Fibroblast of mammary gland (primary cell): ENCODE measurements around the gene PLEKHH1.

ENCODE experiments used
- DNase-seq: peaks from one replicate; pipeline ENCODE4 v3.0.0-alpha.2; 2010; ENCODE audit warnings: low read depth
- H3K4me3 ChIP-seq: 2 replicates; pipeline ENCODE4 v1.5.1; 2011; ENCODE audit warnings: low read depth, mild to moderate bottlenecking, low read length, moderate library complexity; ENCODE audit not compliant: control insufficient read depth
- CTCF ChIP-seq: conservative IDR thresholded peaks from 2 replicates; pipeline ENCODE4 v1.5.1; 2011; ENCODE audit warnings: low read depth, low read length, inconsistent platforms; ENCODE audit not compliant: control insufficient read depth, insufficient read depth

The PLEKHH1 gene

GRCh38 chr14:67508956-67509355 is 24.1 kb upstream of the PLEKHH1 start:
- no peak for DNase-seq
- TF ChIP-seq CTCF, result no peak
- H3K4me3 ChIP-seq, result no peak overlapping the region

GRCh38 chr14:67510121-67510520 is 23.0 kb upstream of the PLEKHH1 start:
- H3K4me3 ChIP-seq, result no peak overlapping the region
- DNase-seq, result peak; percentile 59
- TF ChIP-seq CTCF, result no peak

- DNase-seq, result peak; percentile 4
- no peak overlapping the region for H3K4me3 ChIP-seq
- no peak for TF ChIP-seq CTCF
These were observed 22.3 kb upstream of the PLEKHH1 start for GRCh38 chr14:67510836-67511235.

GRCh38 chr14:67512463-67513310 is 20.4 kb upstream of the PLEKHH1 start:
- DNase-seq, result no peak
- no peak for TF ChIP-seq CTCF
- H3K4me3 ChIP-seq, result no peak overlapping the region

DNA sequence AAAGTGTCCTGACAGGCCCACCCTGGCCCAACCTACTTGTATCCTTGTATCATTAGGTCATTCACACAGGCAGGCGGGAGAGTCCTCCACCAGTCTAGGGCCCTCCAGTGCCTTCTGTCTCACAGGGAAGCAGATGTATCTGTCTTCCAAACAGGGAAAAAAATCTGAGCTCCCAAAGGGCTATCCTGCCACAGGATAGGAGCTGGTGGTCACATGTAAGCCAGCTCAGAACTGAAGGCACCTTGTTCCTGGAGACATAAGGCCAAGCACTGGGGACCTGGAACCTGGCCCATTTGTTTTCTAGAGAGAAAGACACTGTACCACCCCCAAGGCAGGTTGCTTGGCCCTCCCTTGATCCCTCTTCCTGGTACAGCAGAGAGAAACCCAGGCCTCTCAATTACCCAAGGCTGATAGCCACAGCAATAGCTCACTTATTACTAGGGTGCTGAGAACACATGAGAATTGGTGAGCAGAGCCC is 19.4 kb upstream of the PLEKHH1 start:
- TF ChIP-seq CTCF, result no peak
- no peak for DNase-seq
- no peak overlapping the region for H3K4me3 ChIP-seq

DNA sequence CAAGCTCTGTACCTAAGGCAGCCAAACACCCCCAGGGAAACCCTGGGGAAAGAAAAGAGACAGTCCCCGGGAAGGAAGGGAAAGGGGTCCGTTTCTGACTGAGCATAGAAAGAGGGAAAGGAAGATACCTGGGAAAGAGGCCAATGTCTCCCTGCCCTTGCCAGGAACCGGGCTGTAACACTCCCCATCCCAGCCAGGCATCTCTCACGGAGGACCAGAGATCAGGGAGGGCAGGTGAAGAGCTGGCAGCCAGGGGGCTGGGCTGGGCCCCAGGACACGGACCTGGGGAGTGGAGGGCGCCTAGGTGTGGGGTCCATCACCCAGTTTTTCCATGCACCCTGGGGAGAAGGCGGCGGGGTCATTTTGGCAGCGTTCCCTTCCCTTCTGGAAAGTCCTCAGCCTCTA is 18.9 kb upstream of the PLEKHH1 start:
- no peak for DNase-seq
- TF ChIP-seq CTCF, result no peak
- peak overlapping the region; percentile 58 for H3K4me3 ChIP-seq
